ENCODE results near the gene UACA. TPM values are rescaled to one million over a fixed set of nuclear protein-coding genes. Genes with fewer than 3 reads are reported as not detected.

The UACA gene
- total and polyA plus RNA-seq, 2 donors (not counting 3 experiments of a cell fraction or from before 2014, with no cell fraction given) = 167 to 292 TPM

DNA sequence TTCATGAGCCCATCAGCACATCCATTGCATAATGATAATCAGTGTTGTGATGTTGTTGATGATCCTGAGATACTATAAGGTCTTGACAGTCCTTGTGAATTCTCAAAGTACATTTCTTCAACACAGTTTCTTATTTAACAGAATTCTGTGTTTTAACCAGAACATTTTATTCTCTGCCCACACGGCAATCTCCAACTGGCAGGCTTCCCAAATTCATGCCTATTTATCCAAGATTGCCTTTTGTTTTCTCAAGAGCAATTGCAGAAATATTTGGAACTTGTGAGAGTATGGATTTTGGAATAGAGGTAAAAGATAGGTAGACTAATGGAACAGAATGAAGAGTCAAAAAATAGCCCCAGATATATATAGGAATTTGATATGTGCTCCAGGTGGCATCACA, 116.0 kb downstream of the UACA start:
- peak; percentile 52 for DNase-seq (ENCODE audit: low read depth, low spot score)
- H3K27ac ChIP-seq (ENCODE audit: insufficient read depth, low read depth, low read length) = no peak overlapping the region
- H2AFZ ChIP-seq (ENCODE audit: low read depth, low read length) = no peak overlapping the region
- H3K4me1 ChIP-seq (ENCODE audit: control insufficient read depth, extremely low read depth, insufficient read depth, low read length) = peaks cover 28% of the 10 kb centered on the region
- intact Hi-C loops (cut with micrococcal nuclease) (no loop called here), dilution Hi-C loops (cut with MboI; ENCODE audit: extremely low pct_ligation_motif_present, low sequenced_read_pairs) (no loop called here)
- no peaks in the 10 kb centered on the region for H3K36me3 ChIP-seq (ENCODE audit: control insufficient read depth in 2 of 2, extremely low read depth in 1 of 2, insufficient read depth in 2 of 2, low read length in 2 of 2)
- TF ChIP-seq JUN (IDR thresholded peaks at IDR 0.05; ENCODE audit: borderline replicate concordance, insufficient read depth, insufficient read length, low read depth) = no peak
- TF ChIP-seq POLR2A (IDR thresholded peaks at IDR 0.05; ENCODE audit: low read depth, low read length) = no peak
- TF ChIP-seq, protein P1, sequence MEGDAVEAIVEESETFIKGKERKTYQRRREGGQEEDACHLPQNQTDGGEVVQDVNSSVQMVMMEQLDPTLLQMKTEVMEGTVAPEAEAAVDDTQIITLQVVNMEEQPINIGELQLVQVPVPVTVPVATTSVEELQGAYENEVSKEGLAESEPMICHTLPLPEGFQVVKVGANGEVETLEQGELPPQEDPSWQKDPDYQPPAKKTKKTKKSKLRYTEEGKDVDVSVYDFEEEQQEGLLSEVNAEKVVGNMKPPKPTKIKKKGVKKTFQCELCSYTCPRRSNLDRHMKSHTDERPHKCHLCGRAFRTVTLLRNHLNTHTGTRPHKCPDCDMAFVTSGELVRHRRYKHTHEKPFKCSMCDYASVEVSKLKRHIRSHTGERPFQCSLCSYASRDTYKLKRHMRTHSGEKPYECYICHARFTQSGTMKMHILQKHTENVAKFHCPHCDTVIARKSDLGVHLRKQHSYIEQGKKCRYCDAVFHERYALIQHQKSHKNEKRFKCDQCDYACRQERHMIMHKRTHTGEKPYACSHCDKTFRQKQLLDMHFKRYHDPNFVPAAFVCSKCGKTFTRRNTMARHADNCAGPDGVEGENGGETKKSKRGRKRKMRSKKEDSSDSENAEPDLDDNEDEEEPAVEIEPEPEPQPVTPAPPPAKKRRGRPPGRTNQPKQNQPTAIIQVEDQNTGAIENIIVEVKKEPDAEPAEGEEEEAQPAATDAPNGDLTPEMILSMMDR (IDR thresholded peaks at IDR 0.05; ENCODE audit: extremely low read depth in 1 of 2, insufficient read depth in 1 of 2, low read depth in 1 of 2, low read length in 2 of 2) = no peak
- TF ChIP-seq EZH2 (IDR thresholded peaks at IDR 0.05; ENCODE audit: borderline replicate concordance, low read depth, low read length, severe bottlenecking) = no peak
- no peaks in the 10 kb centered on the region for H3K9me3 ChIP-seq (replicated peaks; ENCODE audit: control insufficient read depth, insufficient read depth, low read length)
- H3K79me2 ChIP-seq (ENCODE audit: control insufficient read depth, insufficient read depth, low read length) = no peaks in the 10 kb centered on the region
- no TSS peak for BruUV-seq (replicated peaks)
- no peaks in the 10 kb centered on the region for H3K27me3 ChIP-seq (ENCODE audit: control insufficient read depth in 2 of 2, insufficient read depth in 2 of 2, low read length in 2 of 2)
- FAIRE-seq = no peak
- CTCF ChIA-PET = no interaction called here
- POLR2A ChIA-PET = no interaction called here
- no peak overlapping the region for H3K4me3 ChIP-seq (replicated peaks in 1 of 3; ENCODE audit: insufficient read depth in 1 of 3, low read depth in 1 of 3, low read length in 3 of 3)
- no peak overlapping the region for H3K4me2 ChIP-seq (ENCODE audit: insufficient read depth, low read length)
- H3K9me1 ChIP-seq (replicated peaks; ENCODE audit: control insufficient read depth, extremely low read depth, insufficient read depth, low read length) = no peaks in the 10 kb centered on the region
- H3K9ac ChIP-seq (replicated peaks; ENCODE audit: extremely low read depth, insufficient read depth, low read length) = no peak overlapping the region
- no peaks in the 10 kb centered on the region for H4K20me1 ChIP-seq (replicated peaks; ENCODE audit: control insufficient read depth, extremely low read depth, insufficient read depth, low read length)

DNA sequence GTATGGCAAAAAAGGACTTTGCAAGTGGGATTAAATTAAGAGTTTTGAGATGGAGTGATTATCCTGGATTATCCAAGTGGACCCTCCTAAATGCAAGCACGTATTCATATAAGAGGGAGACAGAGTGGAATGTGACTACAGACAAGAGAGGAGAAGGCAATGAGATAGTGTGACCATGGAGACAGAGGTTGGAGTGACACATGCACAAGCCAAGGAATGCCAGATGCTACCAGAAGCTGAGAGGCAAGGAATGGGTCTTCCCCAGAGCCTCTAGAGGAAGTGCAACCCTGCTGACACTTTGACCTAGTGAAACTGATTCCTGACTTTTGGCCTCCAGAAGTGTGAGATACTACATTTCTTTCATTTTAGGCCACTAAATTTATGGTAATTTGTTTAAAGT, 117.2 kb downstream of the UACA start:
- Histone ChIP-seq H3K9me3 (replicated peaks; ENCODE audit: control insufficient read depth, insufficient read depth, low read length) (no peaks in the 10 kb centered on the region), H3K9me1 (replicated peaks; ENCODE audit: control insufficient read depth, extremely low read depth, insufficient read depth, low read length) (no peaks in the 10 kb centered on the region), H3K27ac (ENCODE audit: insufficient read depth, low read depth, low read length) (no peak overlapping the region), H4K20me1 (replicated peaks; ENCODE audit: control insufficient read depth, extremely low read depth, insufficient read depth, low read length) (no peaks in the 10 kb centered on the region), H3K27me3 (ENCODE audit: control insufficient read depth in 2 of 2, insufficient read depth in 2 of 2, low read length in 2 of 2) (no peaks in the 10 kb centered on the region), H3K4me2 (ENCODE audit: insufficient read depth, low read length) (no peak overlapping the region), H3K4me1 (ENCODE audit: control insufficient read depth, extremely low read depth, insufficient read depth, low read length) (peaks cover 18% of the 10 kb centered on the region), H3K4me3 (replicated peaks in 1 of 3; ENCODE audit: insufficient read depth in 1 of 3, low read depth in 1 of 3, low read length in 3 of 3) (no peak overlapping the region), H3K36me3 (ENCODE audit: control insufficient read depth in 2 of 2, extremely low read depth in 1 of 2, insufficient read depth in 2 of 2, low read length in 2 of 2) (no peaks in the 10 kb centered on the region), H3K9ac (replicated peaks; ENCODE audit: extremely low read depth, insufficient read depth, low read length) (no peak overlapping the region), H3K79me2 (ENCODE audit: control insufficient read depth, insufficient read depth, low read length) (no peaks in the 10 kb centered on the region), H2AFZ (ENCODE audit: low read depth, low read length) (no peak overlapping the region)
- intact Hi-C loops (cut with micrococcal nuclease) = no loop called here
- FAIRE-seq (no peak), DNase-seq (ENCODE audit: low read depth, low spot score) (no peak)
- BruUV-seq (replicated peaks) = no TSS peak
- ChIA-PET CTCF (no interaction called here), POLR2A (no interaction called here)
- dilution Hi-C loops (cut with MboI; ENCODE audit: extremely low pct_ligation_motif_present, low sequenced_read_pairs) = no loop called here
- TF ChIP-seq, protein P1 (IDR thresholded peaks at IDR 0.05; ENCODE audit: extremely low read depth in 1 of 2, insufficient read depth in 1 of 2, low read depth in 1 of 2, low read length in 2 of 2) = no peak
- TF ChIP-seq MYC (IDR thresholded peaks at IDR 0.05; ENCODE audit: low read depth, low read length) (no peak), POLR2A (IDR thresholded peaks at IDR 0.05; ENCODE audit: low read depth, low read length) (no peak), JUN (IDR thresholded peaks at IDR 0.05; ENCODE audit: borderline replicate concordance, insufficient read depth, insufficient read length, low read depth) (no peak), GATA2 (IDR thresholded peaks at IDR 0.05; ENCODE audit: insufficient read depth, insufficient read length, low read depth, low read length) (no peak), EZH2 (IDR thresholded peaks at IDR 0.05; ENCODE audit: borderline replicate concordance, low read depth, low read length, severe bottlenecking) (no peak)
- TF ChIP-seq, protein P2, sequence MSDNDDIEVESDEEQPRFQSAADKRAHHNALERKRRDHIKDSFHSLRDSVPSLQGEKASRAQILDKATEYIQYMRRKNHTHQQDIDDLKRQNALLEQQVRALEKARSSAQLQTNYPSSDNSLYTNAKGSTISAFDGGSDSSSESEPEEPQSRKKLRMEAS (IDR thresholded peaks at IDR 0.05; ENCODE audit: insufficient read depth, insufficient read length) = no peak
